Skeletal muscle satellite cell (primary cell): ENCODE measurements around the gene TMEM181. TPM values are rescaled to one million over a fixed set of nuclear protein-coding genes. Genes with fewer than 3 reads are reported as not detected.

ENCODE experiments used
- H3K27me3 ChIP-seq: 2 replicates; pipeline ENCODE4 v1.7.0; 2013; ENCODE audit warnings: low read length; ENCODE audit not compliant: control insufficient read depth, insufficient read depth
- H3K36me3 ChIP-seq: 2 replicates; pipeline ENCODE4 v1.7.0; 2013; ENCODE audit warnings: mild to moderate bottlenecking, control low read depth, low read length; ENCODE audit not compliant: insufficient read depth
- H3K4me1 ChIP-seq: 2 replicates; pipeline ENCODE4 v1.7.0; 2013; ENCODE audit warnings: low read length; ENCODE audit not compliant: control insufficient read depth, insufficient read depth
- H3K4me2 ChIP-seq: 2 replicates; pipeline ENCODE4 v1.7.0; 2013; ENCODE audit warnings: mild to moderate bottlenecking, low read length
- H3K4me3 ChIP-seq: 2 replicates; pipeline ENCODE4 v1.7.0; 2013; ENCODE audit warnings: low read length
- H3K9ac ChIP-seq: 2 replicates; pipeline ENCODE4 v1.7.0; 2013; ENCODE audit warnings: mild to moderate bottlenecking, low read depth, low read length, moderate library complexity
- H3K9me3 ChIP-seq: replicated peaks from 2 replicates; pipeline ENCODE4 v1.7.0; 2013; ENCODE audit warnings: mild to moderate bottlenecking, control low read depth, low read length
- small RNA-seq: library from RNA; depleted of rRNA; stranded (forward); fragments of <200 nt; gene quantifications from one replicate; pipeline ENCODE3, GENCODE V24; 2012

TMEM181 gene

GRCh38 chr6:158677906-158678578 lies 118.2 kb downstream of the TMEM181 start:
- H3K9me3 ChIP-seq = no peaks in the 10 kb centered on the region
- H3K4me2 ChIP-seq = no peak overlapping the region
- H3K36me3 ChIP-seq = no peaks in the 10 kb centered on the region
- no peaks in the 10 kb centered on the region for H3K27me3 ChIP-seq
- H3K9ac ChIP-seq = no peak overlapping the region
- H3K4me1 ChIP-seq = no peaks in the 10 kb centered on the region
- no peak overlapping the region for H3K4me3 ChIP-seq

- H3K27me3 ChIP-seq = no peaks in the 10 kb centered on the region
- H3K9ac ChIP-seq = no peak overlapping the region
- H3K36me3 ChIP-seq = no peaks in the 10 kb centered on the region
- no peak overlapping the region for H3K4me3 ChIP-seq
- no peak overlapping the region for H3K4me2 ChIP-seq
- H3K9me3 ChIP-seq = no peaks in the 10 kb centered on the region
- no peaks in the 10 kb centered on the region for H3K4me1 ChIP-seq
Measured at GRCh38 chr6:158680015-158680414, 120.1 kb downstream of the TMEM181 start.

- H3K9ac ChIP-seq = no peak overlapping the region
- no peaks in the 10 kb centered on the region for H3K27me3 ChIP-seq
- H3K9me3 ChIP-seq = no peaks in the 10 kb centered on the region
- no peak overlapping the region for H3K4me3 ChIP-seq
- no peaks in the 10 kb centered on the region for H3K36me3 ChIP-seq
- H3K4me1 ChIP-seq = no peaks in the 10 kb centered on the region
- no peak overlapping the region for H3K4me2 ChIP-seq
Measured at GRCh38 chr6:158680481-158680880, 120.6 kb downstream of the TMEM181 start.

- no peak overlapping the region for H3K4me3 ChIP-seq
- no peaks in the 10 kb centered on the region for H3K4me1 ChIP-seq
- no peaks in the 10 kb centered on the region for H3K9me3 ChIP-seq
- H3K9ac ChIP-seq = no peak overlapping the region
- no peak overlapping the region for H3K4me2 ChIP-seq
- H3K36me3 ChIP-seq = no peaks in the 10 kb centered on the region
- H3K27me3 ChIP-seq = no peaks in the 10 kb centered on the region
Measured at GRCh38 chr6:158684311-158684710, 124.4 kb downstream of the TMEM181 start.

- H3K4me1 ChIP-seq = no peaks in the 10 kb centered on the region
- no peaks in the 10 kb centered on the region for H3K9me3 ChIP-seq
- H3K4me3 ChIP-seq = no peak overlapping the region
- no peak overlapping the region for H3K4me2 ChIP-seq
- H3K27me3 ChIP-seq = no peaks in the 10 kb centered on the region
- H3K9ac ChIP-seq = no peak overlapping the region
- no peaks in the 10 kb centered on the region for H3K36me3 ChIP-seq
Measured at GRCh38 chr6:158684745-158685324, 124.9 kb downstream of the TMEM181 start.

Small RNA genes within 50 kb of the gene (small RNA-seq; reads per million reads assigned to genes)
- not detected for gene MIR7161
